Measurements from ENCODE around the gene SRBD1.

Gene SRBD1

DNA sequence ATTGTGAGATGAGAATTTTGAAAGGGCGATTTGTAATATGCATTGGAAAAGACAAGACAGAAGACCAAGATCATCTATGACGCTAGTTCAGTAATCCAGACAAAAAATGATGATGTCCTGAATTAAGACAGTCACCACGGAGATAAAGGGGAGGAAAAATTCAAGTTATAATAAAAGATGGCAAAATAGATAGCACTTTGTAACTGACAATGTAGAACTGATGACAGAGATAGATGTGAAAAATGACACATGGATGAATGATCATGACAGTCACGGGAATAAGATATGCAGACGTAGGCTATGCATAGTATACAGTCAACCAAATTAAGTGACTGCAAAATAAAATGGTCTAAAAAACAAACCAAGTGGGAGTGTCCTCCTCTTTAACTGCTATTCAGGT lies 59.2 kb downstream of the SRBD1 start:
- no peak for DNase-seq (ENCODE audit: low read depth in 2 of 2)

DNA sequence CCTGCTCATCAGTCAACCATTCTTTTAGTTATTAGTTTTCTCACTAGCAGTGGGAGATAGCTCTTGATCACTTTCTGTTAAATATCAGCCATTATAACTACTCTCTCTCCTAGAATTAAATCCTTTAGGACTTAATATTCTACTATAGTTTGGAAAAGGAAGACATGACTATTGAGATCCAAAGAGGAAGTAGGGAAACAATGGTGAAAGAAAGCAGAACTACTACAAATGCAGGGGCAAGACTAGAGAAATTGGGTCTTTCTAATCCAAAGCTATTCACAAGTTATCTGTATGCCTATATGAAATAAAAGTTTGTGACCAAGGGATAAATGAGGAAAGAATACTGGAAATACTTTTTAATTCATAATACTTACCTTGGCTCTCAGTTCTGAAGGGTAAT lies 65.1 kb downstream of the SRBD1 start:
- DNase-seq (ENCODE audit: low read depth in 2 of 2) = no peak

DNA sequence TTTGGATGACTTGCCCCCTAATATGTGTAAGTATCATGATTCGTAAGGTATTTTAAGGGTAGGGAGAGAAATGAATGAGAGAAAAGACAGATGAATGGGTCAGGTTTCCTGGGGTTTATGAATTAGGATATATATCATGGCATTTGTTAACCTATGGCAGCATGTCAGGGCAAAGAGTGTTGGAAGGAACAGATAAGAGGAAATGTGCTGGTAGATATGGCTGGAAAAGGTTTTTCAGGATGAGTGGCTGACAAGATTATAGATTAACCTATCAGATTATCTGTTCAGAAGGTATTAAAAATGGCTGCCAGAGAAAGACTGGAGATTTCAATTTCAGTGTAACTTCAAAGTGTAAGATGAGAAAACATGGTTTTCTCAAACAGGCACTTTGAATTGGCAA lies 67.8 kb downstream of the SRBD1 start:
- no peak for DNase-seq (ENCODE audit: low read depth in 2 of 2)

DNA sequence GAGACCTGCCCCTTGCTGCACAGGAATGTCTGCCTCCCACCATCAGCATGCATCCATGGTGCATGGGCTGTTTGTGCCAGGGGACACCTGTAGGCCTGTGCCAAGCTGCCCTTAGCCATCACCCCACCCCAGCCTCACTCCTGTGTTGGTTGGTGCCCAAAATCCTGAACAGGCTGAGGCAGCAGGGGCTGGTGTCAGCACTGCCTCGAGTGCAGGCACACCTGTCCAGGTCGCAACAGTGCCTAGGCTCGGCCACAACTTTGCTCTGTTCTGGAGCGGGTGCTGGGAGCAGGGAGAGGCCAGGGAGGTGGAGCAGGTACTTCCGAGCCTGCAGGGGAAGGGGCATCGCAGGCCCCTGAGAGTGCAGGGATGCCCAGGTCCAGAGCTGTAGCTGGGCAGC lies 69.1 kb downstream of the SRBD1 start:
- DNase-seq (ENCODE audit: low read depth in 2 of 2) = no peak

DNA sequence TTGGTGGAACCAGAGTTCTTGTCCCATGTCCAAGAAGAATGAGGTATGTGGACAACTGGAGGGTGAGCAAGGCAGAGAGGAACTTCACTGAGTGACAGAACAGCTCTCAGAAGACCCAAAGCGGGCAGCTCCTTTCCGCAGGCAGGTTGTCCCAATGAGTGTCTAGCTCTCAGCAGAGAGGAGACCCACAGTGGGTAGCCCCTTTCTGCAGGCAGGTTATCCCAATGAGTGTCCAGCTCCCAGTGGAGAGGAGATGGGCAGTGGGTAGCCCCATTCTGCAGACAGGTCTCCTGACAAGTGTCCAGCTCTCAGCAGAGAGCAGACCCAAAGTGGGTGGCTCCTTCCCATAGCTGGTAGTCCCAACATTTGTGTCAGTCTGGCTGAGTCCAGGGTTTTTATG lies 69.6 kb downstream of the SRBD1 start:
- DNase-seq (ENCODE audit: low read depth in 2 of 2) = no peak

DNA sequence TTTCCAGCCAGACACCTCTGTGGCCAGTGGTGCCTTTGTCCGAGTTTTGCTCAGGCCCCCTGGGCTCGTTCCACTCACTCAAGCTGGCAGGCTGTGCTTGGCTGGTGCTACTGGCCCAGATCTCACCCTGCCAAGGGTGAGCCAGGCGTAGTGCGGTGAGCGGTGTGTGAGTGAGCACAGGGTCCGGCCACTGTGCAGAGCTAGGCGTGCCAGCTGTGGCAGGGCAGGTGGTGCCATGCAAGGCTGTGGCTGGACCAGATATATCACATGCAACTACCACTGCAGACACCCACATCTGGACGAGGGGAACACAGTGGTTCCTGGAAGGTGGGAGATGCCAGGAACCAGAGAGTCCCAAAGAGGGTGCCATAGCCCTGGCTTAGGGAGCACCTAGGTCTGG lies 70.1 kb downstream of the SRBD1 start:
- no peak for DNase-seq (ENCODE audit: low read depth in 2 of 2)

DNA sequence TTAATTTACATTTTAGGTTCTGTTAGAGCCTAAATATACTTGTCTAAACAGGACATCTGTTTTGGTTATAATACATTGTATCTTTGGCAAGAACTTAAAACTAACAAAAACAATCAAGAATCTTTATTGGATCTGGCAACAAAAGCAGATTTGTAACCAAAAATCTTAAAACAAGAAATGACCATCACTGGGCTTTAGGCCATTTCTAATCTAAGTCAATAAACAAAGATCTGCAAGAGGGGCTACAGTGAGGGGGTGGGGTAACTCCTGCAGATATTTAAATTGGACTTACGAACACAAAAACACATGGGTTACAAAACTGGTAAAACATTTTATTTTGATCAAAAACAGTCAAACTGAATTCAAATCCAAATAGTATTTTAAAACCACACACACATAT lies 77.3 kb downstream of the SRBD1 start:
- no peak for DNase-seq (ENCODE audit: low read depth in 2 of 2)

DNA sequence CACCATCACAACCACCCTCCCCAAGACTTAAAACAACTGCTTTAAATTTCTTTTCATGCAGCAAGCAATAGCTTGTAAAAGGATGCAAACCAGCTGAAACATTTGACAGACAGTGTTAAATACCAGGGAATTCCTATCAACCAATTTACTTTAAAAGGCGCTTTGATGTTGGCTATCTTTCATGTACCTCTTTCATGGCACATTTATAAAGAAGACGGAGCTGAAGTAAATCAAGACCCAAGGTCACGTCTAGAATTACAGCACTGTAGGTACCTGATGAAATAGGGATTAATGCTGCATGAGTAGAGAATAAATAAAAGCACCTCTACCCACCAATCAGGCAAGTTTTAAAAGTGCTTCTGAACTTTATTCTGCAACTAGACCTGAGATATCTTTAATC lies 78.9 kb downstream of the SRBD1 start:
- no peak for DNase-seq (ENCODE audit: low read depth in 2 of 2)

DNA sequence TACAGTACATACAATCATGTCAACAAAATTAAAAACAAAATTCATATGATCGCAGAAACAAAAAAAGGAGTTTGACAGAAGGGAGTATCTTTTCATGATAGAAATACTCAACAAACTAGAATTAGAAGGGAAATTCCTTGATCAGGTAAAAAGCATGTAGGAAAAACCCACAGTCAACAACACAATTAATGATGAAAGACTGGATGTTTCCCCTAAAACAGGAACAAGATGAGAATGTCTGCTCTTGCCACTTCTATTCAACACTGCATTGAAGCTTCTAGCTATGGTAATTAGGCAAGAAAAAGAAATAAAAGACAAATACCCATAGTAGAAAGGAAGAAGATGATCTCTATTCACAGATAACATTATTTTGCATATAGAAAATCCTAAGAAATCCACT lies 87.1 kb downstream of the SRBD1 start:
- DNase-seq (ENCODE audit: low read depth in 2 of 2) = no peak

DNA sequence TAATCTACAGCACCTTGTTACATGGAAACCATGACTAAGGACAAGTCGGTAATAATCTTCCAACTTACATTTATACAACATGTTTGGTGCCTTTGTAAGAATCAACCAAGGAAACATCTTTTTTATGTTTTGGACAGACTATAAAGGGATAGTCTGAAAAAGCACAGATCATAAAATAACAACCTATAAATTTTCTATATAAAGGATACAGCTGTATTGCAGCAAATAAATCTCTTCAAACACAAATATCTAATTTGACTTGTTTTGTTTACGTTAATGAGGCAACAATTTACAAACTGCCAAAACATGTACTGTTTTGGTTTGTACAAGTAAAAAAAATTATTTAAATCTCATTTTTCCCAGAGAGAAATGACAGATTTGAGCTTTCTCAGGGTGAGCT lies 92.5 kb downstream of the SRBD1 start:
- no peak for DNase-seq (ENCODE audit: low read depth in 2 of 2)

DNA sequence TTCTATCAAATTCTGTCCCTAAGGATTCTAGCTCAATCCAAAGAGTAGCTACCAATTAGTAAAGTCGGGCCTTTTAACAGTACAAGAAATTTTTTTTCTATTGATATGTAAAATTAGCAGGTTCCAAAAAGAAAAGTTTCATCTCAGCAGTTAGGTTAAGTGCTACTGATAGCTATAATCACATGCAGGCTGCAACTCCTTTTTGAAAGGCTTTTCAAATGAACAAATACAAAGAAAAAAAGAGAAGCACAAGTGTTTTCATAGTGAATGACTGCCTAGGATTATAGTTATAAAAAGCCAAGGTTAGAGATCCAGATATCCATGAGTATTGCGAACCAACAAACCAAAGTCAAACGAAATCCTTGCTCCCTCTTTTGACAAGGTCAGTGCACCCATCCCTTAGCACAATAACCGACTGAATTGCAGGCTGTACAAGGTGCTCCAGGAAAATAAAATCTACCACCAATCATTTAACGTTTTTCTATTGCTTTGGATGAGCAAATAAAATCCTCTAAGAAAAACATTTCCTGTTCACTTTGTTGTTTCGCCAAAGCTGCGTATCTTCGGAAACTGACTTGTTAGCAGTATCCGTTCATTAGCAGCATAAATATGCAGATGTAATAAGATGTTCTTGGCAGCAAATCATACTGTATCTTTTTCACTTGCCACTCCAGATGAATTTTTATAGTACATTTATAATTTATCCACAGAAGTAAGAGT lies 100.2 kb downstream of the SRBD1 start:
- no peak for DNase-seq (ENCODE audit: low read depth in 2 of 2)

DNA sequence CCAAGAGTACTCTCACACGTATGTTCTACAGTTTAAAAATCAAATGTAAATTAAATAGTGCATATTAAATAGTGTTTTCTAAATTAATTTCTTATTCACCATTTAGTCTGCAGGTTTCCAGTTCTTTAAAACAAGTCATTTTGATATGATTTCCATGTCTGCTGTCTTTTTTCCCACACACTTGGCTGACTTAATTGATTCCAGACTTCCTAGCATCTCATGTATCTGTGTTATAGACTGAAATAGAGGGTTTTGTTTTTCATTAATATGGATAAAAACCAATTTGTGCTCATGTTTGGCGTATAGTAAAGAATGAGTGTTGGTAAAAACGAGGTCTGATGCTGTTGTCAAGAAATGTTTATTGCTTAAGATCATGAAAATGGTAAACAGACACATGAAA lies 104.3 kb downstream of the SRBD1 start:
- no peak for DNase-seq (ENCODE audit: low read depth in 2 of 2)

DNA sequence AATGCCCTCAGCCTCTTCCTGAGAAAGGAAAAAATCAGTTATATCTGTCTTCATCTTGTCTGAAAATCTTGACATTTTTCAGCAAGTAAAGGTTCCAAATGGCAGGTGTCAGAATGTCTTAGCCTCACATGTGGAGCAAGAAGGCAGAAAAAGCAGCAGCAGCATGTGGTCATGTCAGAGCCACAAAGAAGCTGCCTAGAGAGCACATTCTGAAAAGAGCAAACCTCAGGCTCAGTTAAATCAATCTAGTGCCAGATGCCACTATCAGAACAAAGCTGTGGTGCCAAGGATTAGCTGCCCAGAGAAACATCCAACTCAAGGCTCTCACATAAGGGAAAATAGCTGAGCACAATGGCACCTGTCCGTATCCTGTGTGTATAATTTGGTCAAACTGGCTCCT lies 105.9 kb downstream of the SRBD1 start:
- DNase-seq (ENCODE audit: low read depth in 2 of 2) = no peak

DNA sequence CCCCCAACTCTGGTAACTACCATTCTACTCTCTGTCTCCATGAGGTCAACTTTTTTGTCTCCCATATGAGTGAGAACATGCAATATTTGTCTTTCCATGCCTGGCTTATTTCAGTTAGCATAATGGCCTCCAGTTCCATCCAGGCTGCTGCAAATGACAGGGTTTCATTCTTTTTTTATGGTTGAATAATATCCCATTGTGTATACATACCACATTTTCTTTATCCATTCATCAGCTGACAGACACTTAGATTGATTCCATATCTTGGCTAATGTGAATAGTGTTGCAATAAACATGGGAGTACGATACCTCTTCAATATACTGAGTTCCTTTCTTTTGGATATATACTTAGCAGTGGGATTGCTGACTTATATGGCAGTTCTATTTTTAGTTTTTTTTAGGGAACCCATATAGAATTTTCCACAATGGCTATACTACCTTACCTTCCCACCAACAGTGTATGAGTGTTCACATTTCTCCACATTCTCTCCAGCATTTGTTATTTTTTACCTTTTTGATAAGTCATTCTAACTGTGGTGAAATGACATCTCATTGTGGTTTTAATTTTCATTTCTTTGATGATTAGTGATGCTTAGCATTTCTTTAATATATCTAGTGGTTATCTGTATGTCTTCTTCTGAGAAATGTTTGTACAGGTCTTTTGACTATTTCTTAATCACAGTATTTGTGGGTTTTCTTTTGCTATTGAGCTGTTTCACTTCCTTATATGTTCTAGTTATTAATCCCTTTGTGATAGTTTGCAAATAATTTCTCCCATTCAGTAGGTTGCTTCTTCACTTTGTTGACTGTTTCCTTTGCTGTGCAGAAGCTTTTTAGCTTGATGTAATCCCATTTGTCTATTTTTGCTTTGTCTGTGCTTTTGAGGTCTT lies 112.2 kb downstream of the SRBD1 start:
- DNase-seq (ENCODE audit: low read depth in 2 of 2) = no peak

DNA sequence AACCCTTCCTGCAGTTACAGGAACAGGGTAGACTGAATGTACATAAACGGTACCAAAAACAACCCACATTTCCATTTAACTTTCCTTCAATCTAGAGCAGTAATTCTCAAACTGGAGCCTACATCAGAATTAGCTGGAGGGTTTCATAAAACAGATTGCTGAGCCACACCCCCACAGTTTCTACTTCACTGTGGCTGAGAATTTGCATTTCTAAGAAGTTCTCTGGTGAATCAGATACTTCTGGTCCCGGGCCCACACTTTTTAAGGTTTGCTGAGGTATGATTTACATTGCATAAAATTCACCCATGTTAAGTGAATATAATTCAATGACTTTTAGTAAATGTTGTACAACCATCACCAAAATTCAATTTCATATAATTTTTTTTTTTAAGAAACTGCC lies 113.7 kb downstream of the SRBD1 start:
- DNase-seq (ENCODE audit: low read depth in 2 of 2) = no peak

DNA sequence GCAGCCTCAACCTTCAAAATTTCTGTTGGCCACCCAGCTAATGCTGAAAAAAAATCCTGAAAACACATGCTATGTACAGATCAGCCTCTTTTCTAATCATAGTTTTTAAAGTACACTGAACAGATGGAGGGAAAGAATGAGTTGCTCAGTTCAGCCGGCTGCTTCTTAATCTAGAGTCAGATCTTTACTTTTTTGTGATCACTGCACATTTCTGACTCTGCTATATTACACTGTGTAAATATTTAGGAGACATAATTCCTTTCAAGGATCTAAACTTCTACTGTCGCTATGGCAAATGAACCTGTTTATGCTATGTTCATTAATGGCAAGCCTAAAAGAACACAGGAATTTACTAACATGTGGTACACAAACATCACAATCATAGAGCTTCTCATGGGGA lies 114.2 kb downstream of the SRBD1 start:
- no peak for DNase-seq (ENCODE audit: low read depth in 2 of 2)

DNA sequence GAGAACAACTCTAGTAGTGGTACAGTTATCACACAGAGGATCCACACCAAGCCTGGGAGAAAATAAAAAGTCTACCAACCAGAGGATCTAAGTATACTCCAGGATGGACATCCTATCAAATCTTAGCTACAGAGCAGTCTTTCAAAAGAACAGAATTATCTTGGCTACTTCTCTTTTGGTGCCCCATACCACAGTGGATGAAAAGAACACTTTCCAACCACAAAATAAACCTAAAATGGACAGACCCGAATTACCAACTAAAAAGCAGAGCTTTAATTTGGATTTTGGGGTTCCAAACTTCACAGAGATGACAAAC lies 116.1 kb downstream of the SRBD1 start:
- no peak for DNase-seq (ENCODE audit: low read depth in 2 of 2)

DNA sequence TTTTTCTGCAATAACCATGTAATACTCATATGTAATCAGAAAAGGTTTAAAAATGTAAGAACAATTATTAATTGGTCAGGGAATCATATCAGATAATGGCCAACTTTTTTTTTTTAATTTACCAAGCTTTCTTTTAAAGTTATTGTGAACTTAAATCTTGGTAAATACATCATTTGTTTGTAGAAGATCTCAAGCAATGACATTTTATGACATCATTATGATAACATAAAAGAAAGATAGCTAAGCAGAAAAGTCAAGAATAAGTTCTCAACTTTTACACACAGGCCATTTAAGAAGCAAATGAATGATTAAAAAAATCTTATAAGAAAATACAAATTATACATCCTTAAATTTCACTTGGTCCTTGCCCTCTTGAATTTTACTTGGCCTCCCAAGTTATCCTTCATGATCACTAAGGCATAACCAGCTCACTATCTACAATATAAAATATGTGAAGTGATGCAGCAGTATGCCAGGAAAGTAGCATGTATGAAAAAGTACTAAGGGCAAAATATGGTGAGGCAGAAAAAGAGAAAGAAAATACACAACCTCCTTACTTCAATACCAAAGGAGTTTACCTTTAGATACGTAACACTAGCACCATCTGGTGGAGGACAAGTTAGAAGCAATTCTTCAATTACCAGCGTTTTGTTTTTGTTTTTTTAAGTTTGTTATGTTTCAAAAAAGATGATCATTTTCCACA lies 116.6 kb downstream of the SRBD1 start:
- no peak for DNase-seq (ENCODE audit: low read depth in 2 of 2)

DNA sequence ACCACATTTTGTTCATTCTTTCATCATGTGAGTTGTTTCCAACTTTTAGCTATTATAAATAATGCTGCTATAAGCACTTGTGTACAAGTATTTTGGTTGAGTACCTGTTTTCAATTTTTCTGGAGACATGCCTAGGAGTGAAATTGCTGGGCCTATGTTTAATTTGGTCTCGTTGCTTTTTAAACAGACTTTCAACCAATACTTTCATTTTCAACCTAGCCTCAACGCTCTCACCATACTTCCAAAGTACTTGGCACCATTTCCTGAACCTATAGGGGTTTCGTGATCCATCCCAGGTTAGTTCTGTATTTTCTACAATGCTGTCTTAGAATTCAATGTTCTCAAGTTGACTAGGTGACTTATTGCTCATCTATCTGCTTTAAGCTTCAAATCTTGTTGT lies 126.1 kb downstream of the SRBD1 start:
- DNase-seq (ENCODE audit: low read depth in 2 of 2) = no peak

DNA sequence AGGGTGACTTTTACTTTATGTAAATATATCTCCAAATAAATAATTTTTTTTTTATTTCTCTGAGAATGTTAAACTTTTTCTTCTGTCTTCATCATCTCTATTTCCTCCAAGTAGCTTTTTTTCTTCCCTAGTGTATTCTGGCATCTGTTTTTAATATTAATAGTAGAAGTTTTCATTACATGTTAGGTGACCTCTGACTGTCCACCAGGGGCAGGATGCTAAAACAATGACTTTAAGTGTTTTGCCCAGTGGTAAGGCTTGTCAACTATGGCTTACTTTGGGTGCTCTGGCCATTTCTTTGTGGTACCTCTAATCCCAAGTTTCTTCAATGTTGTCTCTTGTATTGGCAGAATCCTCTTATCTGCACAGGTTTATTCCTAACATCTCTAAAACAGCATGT lies 127.1 kb downstream of the SRBD1 start:
- no peak for DNase-seq (ENCODE audit: low read depth in 2 of 2)

DNA sequence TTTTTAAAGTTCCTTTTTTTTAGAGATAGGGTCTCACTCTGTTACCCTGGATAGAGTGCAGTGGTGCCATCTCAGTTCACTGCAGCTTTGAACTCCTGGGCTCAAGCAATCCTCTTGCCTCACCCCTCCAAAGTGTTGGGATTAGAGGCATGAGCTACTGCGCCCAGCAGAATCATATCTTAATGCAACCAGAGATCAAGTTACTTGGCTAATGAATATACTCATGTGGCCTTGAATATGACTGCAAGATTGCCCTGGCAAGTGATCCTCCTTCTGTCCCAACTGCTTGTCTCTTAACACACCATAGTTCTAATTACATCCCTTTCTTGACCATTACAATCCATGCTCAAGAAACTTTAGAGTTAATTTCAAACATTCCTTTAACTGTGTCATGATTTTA lies 133.5 kb downstream of the SRBD1 start:
- no peak for DNase-seq (ENCODE audit: low read depth in 2 of 2)

DNA sequence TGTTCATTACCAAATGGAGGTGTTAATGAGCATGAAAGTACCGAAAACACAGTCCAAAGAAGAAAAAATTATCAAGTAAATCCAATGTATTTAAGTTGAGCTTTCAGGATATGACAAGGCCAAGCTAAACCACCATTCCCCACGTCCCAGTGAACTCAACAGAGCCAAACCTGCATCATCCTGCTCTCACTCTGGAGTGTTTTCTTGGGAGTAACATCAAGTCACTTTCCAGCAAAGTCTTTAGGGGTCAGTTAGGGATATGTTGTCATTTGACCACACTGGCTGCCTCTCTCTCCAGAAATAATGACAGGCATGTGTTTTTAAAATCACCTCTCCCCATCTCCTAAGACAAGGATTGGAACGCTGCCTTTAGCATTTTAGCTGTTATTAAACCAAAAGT lies 140.5 kb downstream of the SRBD1 start:
- DNase-seq (ENCODE audit: low read depth in 2 of 2) = no peak

Data from stimulated activated CD8-positive, alpha-beta memory T cell treated with anti-CD3 and anti-CD28 coated beads, Interleukin-2, amount 100 ng/mL, for 1 hour (primary cell).